NCI-H2171 treated with DMSO at 0.1 percent for 48 hours (cell line): Measurements from ENCODE around the gene ATF7.

ENCODE experiments used
- DNase-seq: peaks from one replicate; lab custom pipeline; 2025; lab: John Stamatoyannopoulos, UW

ATF7 gene

DNA sequence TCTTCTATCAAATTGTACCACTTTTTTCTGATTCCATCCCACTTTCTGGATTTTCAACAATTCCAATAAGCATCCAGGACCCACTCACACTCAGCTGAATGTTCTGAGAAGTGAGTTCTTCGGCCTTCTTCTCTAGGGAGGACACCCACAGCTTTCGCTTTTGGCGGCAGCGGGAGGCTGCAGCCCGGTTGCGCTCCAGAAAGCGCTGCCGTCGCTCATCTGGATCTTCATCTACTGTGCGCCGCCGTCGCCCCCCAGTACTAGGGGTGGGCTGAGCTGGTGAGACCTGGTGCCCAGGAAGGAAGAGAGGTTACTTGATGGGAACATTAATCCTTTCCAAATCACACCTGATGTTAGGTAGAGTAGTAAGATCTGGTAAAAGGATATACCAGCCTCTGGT, 101.7 kb downstream of the ATF7 start:
- DNase-seq, result no peak

- DNase-seq, result no peak
Observed at GRCh38 chr12:53523131-53523530, 103.1 kb downstream of the ATF7 start.

DNA sequence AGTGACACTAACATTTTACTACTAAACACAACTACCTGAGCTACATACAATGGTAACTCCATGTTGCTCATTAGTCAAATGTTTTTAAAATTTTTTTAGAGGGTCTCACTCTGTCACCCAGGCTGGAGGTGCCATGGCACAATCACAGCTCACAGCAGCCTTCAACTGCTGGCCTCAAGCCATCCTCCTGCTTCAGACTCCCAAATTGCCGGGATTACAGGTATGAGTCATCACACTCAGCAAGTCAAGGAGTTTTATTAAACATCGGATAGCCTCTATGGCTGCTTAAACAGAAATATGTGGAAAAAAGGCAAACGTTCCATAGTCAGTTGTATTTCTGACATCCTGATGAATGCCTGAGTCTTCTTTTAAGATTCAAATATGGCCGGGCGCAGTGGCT, 107.8 kb downstream of the ATF7 start:
- no peak for DNase-seq

DNA sequence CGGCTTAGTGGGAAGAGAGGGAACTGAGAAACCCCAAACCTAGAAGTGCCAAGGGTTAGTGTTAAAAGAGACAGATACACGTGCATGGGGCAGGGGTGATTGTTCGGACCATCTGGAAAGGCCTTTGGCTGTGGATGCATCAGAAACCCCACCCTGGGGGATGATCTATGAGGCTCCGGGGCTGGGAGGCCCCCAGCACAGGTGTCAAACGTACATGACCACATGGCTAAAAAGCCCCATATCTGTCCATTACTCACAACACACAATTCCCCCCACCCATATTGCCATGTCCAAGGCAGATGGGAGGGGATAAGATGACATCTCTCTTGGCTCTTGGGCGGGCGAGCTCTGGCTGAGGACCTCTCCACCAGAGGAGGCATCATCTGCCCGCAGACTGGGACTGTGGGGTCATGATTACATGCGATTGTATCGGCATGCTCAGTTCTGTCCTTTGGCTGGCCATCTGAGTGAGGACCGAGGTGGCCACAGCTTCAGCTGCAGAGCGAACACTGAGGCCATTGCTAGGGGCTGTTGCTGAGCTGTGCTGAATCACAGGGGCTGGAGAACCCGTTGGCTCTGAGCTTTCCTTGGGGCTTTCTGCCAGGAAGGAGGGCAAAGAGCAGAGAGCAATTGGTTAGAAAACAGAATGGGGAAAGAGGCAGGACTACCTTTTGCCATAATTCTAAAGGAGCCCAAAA, 109.3 kb downstream of the ATF7 start:
- no peak for DNase-seq

- no peak for DNase-seq
Observed at GRCh38 chr12:53515291-53515680, 110.9 kb downstream of the ATF7 start.

GRCh38 chr12:53514628-53515290, 111.4 kb downstream of the ATF7 start:
- DNase-seq, result peak; percentile 77

DNA sequence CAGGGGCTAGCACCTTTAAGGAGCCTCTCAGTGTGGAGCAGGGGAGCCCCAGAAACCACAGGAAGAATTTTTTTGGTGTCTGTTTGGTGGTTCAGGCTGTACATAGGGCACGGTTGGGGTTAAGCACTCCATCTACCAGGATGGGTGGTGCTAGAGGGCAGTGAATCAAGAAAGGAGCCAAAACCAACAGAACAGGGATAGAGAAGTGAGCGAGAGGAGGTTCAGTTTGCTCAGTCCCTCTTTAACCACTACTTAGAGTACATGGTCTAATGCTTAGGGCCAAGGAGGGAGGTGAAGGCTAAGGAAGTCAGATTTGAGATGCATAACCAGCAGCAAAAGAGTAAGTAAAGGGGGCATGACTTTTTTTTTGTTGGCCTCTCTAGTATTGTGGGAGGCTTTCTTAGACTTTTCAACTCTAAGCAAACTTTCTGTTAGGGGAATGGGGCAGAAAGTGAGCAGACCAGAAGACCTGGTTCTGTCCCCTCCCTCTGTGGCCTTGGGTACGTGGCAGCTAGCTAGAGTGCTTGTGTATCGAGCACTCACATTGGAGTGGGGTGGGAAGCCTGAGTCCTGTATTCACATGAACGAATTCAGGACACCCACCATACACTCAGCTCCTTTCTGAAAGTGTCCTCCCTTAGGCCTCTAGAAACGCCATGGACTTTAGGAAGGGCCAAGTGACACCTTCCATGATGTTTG, 112.3 kb downstream of the ATF7 start:
- no peak for DNase-seq

- DNase-seq, result no peak
Observed at GRCh38 chr12:53510181-53510812, 115.9 kb downstream of the ATF7 start.

DNA sequence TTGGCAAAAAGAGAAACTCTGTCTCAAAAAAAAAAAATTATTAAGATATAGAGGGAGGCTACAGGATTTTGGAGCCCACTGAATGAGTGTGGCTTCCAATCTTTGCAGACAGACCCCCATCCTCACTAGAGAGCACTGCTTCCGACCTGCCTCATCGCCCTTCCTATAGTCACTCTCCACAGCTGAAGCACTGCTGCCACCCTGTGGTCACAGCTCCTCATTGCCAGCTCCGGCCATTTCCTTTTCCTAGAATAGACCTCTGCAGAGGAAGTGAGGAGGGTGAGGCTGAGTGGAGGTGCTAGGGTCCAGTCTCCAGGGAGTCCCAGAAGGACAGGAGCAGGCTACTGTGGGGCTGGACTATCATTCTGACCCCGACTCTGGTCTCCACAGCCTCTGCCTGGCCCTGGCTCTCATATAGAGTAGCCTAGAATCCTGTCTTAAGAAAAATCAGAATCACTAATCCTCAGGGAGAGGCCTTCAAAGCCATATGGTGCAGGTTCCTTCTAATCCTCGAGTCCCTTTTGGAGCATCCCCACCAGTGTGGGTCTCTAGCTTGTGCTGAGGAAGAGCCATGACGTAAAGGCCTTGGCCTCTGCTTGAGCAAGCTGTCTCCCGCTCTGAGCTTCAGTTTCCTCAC, 117.5 kb downstream of the ATF7 start:
- peak; percentile 83 for DNase-seq

DNA sequence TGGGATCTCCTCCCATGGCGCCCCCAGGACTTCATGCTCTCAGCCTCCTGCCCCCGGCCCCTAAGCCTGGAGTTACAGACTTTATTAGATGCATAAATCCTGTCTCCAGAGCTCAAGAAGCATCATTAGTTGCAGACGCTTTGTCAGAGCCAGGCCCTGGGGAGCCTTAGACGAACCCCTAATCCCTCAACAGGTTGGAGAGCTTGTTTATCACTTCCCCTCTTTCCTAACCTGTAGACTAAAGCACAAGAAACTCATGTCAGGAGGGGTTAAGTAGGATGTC, 118.6 kb downstream of the ATF7 start:
- DNase-seq, result no peak

DNA sequence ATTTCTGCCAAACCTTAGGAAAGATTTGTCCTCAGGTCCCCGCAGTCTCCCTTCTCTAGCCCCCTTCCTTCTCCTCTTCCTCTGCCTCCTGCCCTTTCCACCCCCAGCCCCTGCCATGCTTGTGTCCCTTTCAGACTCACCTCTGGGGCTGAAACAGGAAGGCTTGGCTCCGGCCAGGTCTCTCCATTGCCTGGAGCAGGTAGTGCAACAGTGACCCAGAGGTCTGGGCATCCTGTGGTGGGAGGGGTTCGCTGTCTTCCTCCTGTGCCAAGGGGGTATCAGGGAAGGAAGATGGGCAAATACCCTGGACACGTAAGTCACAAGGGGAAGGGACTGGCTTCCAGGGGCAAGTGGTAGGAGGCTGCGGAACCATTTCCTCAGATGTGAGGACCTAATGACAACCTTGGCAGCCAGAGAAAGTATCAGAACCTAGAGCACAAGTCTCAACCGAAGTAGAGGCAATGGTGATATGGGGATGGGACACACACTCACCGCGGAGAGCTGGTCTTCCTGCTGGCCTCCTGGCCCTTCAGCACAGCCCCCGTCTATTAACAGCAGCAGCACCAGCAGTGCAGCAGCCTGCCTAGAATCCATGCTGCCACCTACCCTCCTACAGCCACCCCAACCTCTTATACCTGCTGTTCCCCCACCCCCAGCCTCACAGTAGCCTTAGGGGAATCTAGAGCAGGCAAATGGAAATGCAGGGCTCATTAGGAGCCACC, 119.1 kb downstream of the ATF7 start, which contains the start of gene NPFF:
NPFF (minus strand) TSS at position 604 of the 722 bp plus-strand sequence; CDS start at position 594, 10 bp downstream.
- no peak for DNase-seq

GRCh38 chr12:53506450-53506785, 119.8 kb downstream of the ATF7 start:
- no peak for DNase-seq

DNA sequence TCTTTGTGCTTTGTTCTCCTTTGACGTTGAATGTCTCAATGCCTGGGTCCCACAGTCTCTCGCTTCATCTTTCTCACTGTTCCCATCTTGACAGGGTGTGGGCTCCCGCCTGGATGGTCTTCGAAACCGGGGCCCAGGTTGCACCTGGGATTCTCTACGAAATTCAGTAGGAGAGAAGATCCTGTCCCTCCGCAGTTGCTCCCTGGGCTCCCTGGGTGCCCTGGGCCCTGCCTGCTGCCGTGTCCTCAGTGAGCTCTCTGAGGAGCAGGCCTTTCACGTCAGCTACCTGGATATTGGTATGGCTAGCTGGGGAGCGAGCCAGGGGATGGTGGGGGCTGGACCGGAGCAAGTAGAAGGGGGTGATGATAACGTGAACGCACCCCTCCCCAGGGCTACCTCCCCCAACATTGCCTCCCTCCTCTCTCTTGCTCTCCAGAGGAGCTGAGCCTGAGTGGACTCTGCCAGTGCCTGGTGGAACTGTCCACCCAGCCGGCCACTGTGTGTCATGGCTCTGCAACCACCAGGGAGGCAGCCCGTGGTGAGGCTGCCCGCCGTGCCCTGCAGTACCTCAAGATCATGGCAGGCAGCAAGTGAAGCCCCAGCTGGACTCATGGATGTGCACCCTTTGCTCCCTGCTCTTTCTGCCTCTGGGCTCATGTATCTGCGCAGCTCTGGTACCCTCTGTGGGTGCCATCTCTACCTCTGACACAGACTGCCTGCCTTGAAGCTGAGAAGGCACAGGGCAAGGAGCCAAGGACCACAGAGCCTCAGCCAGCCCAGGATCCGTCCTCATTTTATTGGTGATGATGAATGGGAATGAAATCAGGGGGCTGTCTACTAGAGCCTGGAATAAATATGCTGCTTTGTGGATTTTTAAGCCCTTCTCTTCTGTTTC, 120.4 kb downstream of the ATF7 start:
- no peak for DNase-seq

GRCh38 chr12:53505086-53505485, 121.1 kb downstream of the ATF7 start:
- no peak for DNase-seq

DNA sequence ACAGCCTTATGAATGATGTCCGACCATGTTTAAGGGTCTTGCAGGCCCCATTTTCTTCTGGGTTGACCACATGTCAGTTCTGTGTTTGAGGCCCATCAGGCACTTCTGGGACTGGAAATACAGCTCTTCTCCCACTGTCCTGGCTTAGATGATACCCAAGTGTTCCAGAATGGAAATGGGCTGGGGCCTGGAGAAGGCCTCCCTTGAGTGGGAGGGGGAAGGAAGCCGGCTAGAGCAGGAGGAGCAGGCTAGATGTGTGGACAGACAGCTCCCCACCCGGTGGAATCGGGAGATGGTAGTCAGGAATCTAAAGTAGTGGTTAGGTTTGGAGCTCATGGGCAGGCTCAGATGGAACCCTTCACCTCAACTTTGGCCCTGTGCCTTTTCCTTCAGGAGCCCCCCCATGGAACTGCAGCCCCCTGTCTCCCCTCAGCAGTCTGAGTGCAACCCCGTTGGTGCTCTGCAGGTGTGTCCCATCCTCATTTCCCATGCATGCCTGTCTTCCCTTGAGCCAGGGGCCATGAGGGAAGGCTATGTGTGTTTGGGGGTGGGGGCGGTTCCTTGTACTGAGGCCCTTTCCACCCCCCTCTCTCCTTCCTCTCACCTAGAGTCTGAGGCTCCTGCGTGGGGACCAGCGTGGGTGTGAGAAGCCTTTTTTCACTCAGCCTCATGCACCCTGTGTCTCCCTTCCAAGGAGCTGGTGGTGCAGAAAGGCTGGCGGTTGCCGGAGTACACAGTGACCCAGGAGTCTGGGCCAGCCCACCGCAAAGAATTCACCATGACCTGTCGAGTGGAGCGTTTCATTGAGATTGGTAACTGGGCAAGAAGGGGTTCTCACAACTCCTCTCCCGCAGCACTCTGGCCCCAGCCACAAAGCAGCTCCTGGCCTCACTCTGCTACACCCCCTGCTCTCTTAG, 121.9 kb downstream of the ATF7 start:
- no peak for DNase-seq

- no peak for DNase-seq
Observed at GRCh38 chr12:53502983-53503728, 123.0 kb downstream of the ATF7 start.

GRCh38 chr12:53502331-53502730, 123.9 kb downstream of the ATF7 start:
- no peak for DNase-seq

- DNase-seq, result no peak
Observed at GRCh38 chr12:53501615-53502181, 124.5 kb downstream of the ATF7 start.
